HCT116 (cell line): ENCODE measurements around the gene ENDOD1. TPM values are rescaled to one million over a fixed set of nuclear protein-coding genes. Genes with fewer than 3 reads are reported as not detected.

ENCODE experiments used
- ATAC-seq: fragments of 200-7000 bp; cut with Tn5 transposase; 2 replicates; pipeline ENCODE4 v1.9.1; 2020; ENCODE audit warnings: mild to moderate bottlenecking, moderate library complexity
- BruUV-seq: library from RNA; stranded (reverse); fragments of 400-500 nt; replicated peaks from 2 replicates; lab custom pipeline; 2021; lab: Mats Ljungman, UMichigan
- CTCF ChIA-PET: fragments of 300-600 bp; sonication (Branson Sonifier 250); formaldehyde crosslinking; loops from one replicate; lab custom pipeline; 2021; ENCODE audit warnings: antibody characterized with exemption; lab: Charles Lee
- POLR2A ChIA-PET: fragments of 300-600, 350-600 bp; sonication (Branson Sonifier 250); formaldehyde crosslinking; loops from one replicate; lab custom pipeline; 2021; ENCODE audit warnings: antibody characterized with exemption; lab: Charles Lee
- RAD21 ChIA-PET, 2 experiments: fragments of 300-600 bp; sonication (Branson Sonifier 250); formaldehyde crosslinking; loops; one replicate each; lab custom pipeline; 2023; ENCODE audit warnings: low total read pairs in 2 of 2; ENCODE audit not compliant: uncharacterized antibody in 2 of 2, unreplicated experiment in 2 of 2, low non-redundant PET in 1 of 2; lab: Charles Lee
- DNase-seq: peaks from one replicate; pipeline ENCODE4 v3.0.0-alpha.2; 2010; ENCODE audit warnings: low read depth, low spot score
- H2AFZ ChIP-seq: fragments of 200-600 bp; shearing (Covaris generic), sonication (generic); 2 replicates; pipeline ENCODE4 v1.6.1; 2017; ENCODE audit warnings: low read depth, mixed run types, mixed read lengths, antibody characterized with exemption, low read length; ENCODE audit not compliant: poor library complexity, severe bottlenecking
- H3K27ac ChIP-seq: 2 replicates; pipeline ENCODE4 v1.5.1; 2012; ENCODE audit warnings: low read depth, low read length
- H3K27me3 ChIP-seq: fragments of 200-600 bp; sonication (generic); 2 replicates; pipeline ENCODE4 v1.6.1; 2016; ENCODE audit warnings: mixed run types, low read length, mixed read lengths; ENCODE audit not compliant: insufficient read depth
- H3K36me3 ChIP-seq, 2 experiments: fragments of 200-500 bp in 1 of 2; fragments of 200-600 bp in 1 of 2; sonication (Bioruptor generic) in 1 of 2; sonication (generic) in 1 of 2; 2 replicates each; pipeline versions ENCODE4 v1.5.1 to v1.6.1; 2014 to 2016; ENCODE audit warnings: low read length in 2 of 2, inconsistent platforms in 1 of 2, mixed read lengths in 1 of 2, mixed run types in 1 of 2; ENCODE audit not compliant: insufficient read depth in 2 of 2, control insufficient read depth in 1 of 2
- H3K4me1 ChIP-seq, 2 experiments: fragments of 200-600 bp in 1 of 2; sonication (generic) in 1 of 2; 2 replicates each; pipeline versions ENCODE4 v1.5.1 to v1.6.1; 2012 to 2017; ENCODE audit warnings: low read length in 2 of 2, inconsistent platforms in 1 of 2, mild to moderate bottlenecking in 1 of 2, mixed read lengths in 1 of 2, mixed run types in 1 of 2, moderate library complexity in 1 of 2; ENCODE audit not compliant: insufficient read depth in 2 of 2, control insufficient read depth in 1 of 2
- H3K4me2 ChIP-seq: fragments of 200-600 bp; sonication (generic); 2 replicates; pipeline ENCODE4 v1.6.1; 2017; ENCODE audit warnings: mixed run types, low read length, mixed read lengths
- H3K4me3 ChIP-seq, 2 experiments: fragments of 200-600 bp in 1 of 2; sonication (generic) in 1 of 2; replicated peaks in 1 of 2; 2 replicates each; pipeline ENCODE4 v1.5.1; 2011 to 2016; ENCODE audit warnings: low read length in 2 of 2, control low read depth in 1 of 2, low read depth in 1 of 2, mild to moderate bottlenecking in 1 of 2, mixed read lengths in 1 of 2, mixed run types in 1 of 2
- H3K79me2 ChIP-seq: fragments of 200-600 bp; sonication (generic); 2 replicates; pipeline ENCODE4 v1.6.1; 2017; ENCODE audit warnings: mild to moderate bottlenecking, mixed run types, low read length, moderate library complexity, mixed read lengths; ENCODE audit not compliant: insufficient read depth
- H3K9ac ChIP-seq: fragments of 200-600 bp; sonication (generic); 2 replicates; pipeline ENCODE4 v1.6.1; 2016; ENCODE audit warnings: low read length, mixed read lengths
- H3K9me2 ChIP-seq: fragments of 200-600 bp; sonication (generic), shearing (Covaris generic); 2 replicates; pipeline ENCODE4 v1.6.1; 2017; ENCODE audit warnings: mixed run types, mild to moderate bottlenecking, moderate library complexity; ENCODE audit not compliant: insufficient read depth
- H3K9me3 ChIP-seq, 2 experiments: fragments of 200-500 bp in 1 of 2; fragments of 200-600 bp in 1 of 2; sonication (Bioruptor generic) in 1 of 2; sonication (generic) in 1 of 2; 2 replicates each; pipeline ENCODE4 v1.6.1; 2014 to 2017; ENCODE audit warnings: low read length in 2 of 2, mixed read lengths in 2 of 2, inconsistent platforms in 1 of 2, low read depth in 1 of 2, mild to moderate bottlenecking in 1 of 2, mixed run types in 1 of 2, moderate library complexity in 1 of 2; ENCODE audit not compliant: control insufficient read depth in 1 of 2, insufficient read depth in 1 of 2
- H4K20me1 ChIP-seq: fragments of 200-600 bp; sonication (generic), shearing (Covaris generic); 2 replicates; pipeline ENCODE4 v1.6.1; 2017; ENCODE audit warnings: mixed run types, mild to moderate bottlenecking, moderate library complexity; ENCODE audit not compliant: insufficient read depth
- CBX3 ChIP-seq: IDR thresholded peaks from 2 replicates; pipeline ENCODE4 v1.6.1; 2012; ENCODE audit warnings: low read depth
- CEBPB ChIP-seq: IDR thresholded peaks from 2 replicates; pipeline ENCODE4 v1.6.1; 2012; ENCODE audit warnings: low read depth
- EGR1 ChIP-seq: IDR thresholded peaks from 2 replicates; pipeline ENCODE4 v1.6.1; 2012; ENCODE audit warnings: low read depth
- ELF1 ChIP-seq: IDR thresholded peaks from 2 replicates; pipeline ENCODE4 v1.6.1; 2012; ENCODE audit warnings: low read depth, borderline replicate concordance
- EZH2 ChIP-seq: fragments of 200-600 bp; sonication (generic); IDR thresholded peaks from 2 replicates; pipeline ENCODE4 v1.6.1; 2017; ENCODE audit warnings: antibody characterized with exemption, mixed run types
- EZH2phosphoT487 ChIP-seq: fragments of 200-600 bp; IDR thresholded peaks from 2 replicates; pipeline ENCODE4 v1.6.1; 2018; ENCODE audit warnings: antibody characterized with exemption, borderline replicate concordance
- FOSL1 ChIP-seq: IDR thresholded peaks from 2 replicates; pipeline ENCODE4 v1.6.1; 2012; ENCODE audit warnings: low read depth
- JUND ChIP-seq: IDR thresholded peaks from 2 replicates; pipeline ENCODE4 v1.6.1; 2012
- POLR2A ChIP-seq: IDR thresholded peaks from 2 replicates; pipeline ENCODE4 v1.7.0; 2011; ENCODE audit warnings: borderline replicate concordance; ENCODE audit not compliant: insufficient read depth, insufficient read length; ENCODE audit errors: extremely low read depth
- POLR2AphosphoS5 ChIP-seq: IDR thresholded peaks from 2 replicates; pipeline ENCODE4 v1.6.1; 2011; ENCODE audit warnings: mild to moderate bottlenecking, low read depth, low read length, moderate library complexity
- RAD21 ChIP-seq: IDR thresholded peaks from 2 replicates; pipeline ENCODE4 v1.6.1; 2012; ENCODE audit warnings: low read depth, mild to moderate bottlenecking
- SP1 ChIP-seq: IDR thresholded peaks from 2 replicates; pipeline ENCODE4 v1.6.1; 2012; ENCODE audit warnings: low read depth
- TCF7L2 ChIP-seq: IDR thresholded peaks from 2 replicates; pipeline ENCODE4 v1.7.0; 2011; ENCODE audit warnings: borderline replicate concordance, inconsistent platforms; ENCODE audit not compliant: insufficient read depth, insufficient read length; ENCODE audit errors: extremely low read depth
- ZFX ChIP-seq: fragments of 450-650 bp; IDR thresholded peaks from 2 replicates; pipeline ENCODE4 v1.6.1; 2017
- ZNF274 ChIP-seq: fragments of 200-500 bp; sonication (Bioruptor generic); IDR thresholded peaks from 2 replicates; pipeline ENCODE4 v1.6.1; 2014; ENCODE audit warnings: mild to moderate bottlenecking, low read depth, low read length, inconsistent platforms
- intact Hi-C: fragments of 100-400 bp; cut with micrococcal nuclease; formaldehyde crosslinking; loops from 2 replicates; pipeline ENCODE4 v1.10.0; 2022
- total RNA-seq: library from RNA; stranded (reverse); gene quantifications from one replicate; pipeline ENCODE4 v1.2.1, GENCODE V29; 2021; ENCODE audit not compliant: unreplicated experiment
- TF ChIP-seq, protein P1 (sequence below), 3 experiments: fragments of 200-600 bp in 1 of 3; sonication (generic) in 1 of 3; IDR thresholded peaks in 2 of 3; conservative IDR thresholded peaks in 1 of 3; 2 replicates each; pipeline ENCODE4 v1.5.1; 2012 to 2017; ENCODE audit warnings: low read depth in 2 of 3, low read length in 2 of 3, antibody characterized with exemption in 1 of 3, borderline replicate concordance in 1 of 3, control low read depth in 1 of 3, mild to moderate bottlenecking in 1 of 3, mixed read lengths in 1 of 3, mixed run types in 1 of 3, moderate library complexity in 1 of 3; ENCODE audit not compliant: insufficient read depth in 1 of 3
- TF ChIP-seq, protein P2 (sequence below): IDR thresholded peaks from 2 replicates; pipeline ENCODE4 v1.6.1; 2012

The ENDOD1 gene
- total RNA-seq, 1 experiment from 2014 or later: 33.6 TPM

DNA sequence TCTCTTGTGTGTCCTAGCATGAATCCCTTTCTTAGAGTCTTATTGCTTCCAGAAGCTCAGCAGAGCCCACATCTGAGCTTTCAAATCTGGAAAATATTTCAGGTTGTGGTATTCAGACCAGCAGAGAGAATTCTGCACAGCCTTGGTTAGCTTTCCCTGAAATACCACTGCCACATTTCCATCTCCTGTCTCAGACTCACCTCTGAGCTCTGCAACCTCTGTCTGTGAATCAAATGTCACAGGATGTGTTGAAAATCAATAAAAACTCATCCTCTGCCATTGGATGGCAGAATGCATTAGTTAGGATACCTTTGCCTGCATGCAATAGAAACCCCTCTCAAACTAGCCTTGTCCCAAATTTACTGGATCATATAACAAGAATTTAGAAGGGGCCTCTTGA is 47.7 kb downstream of the ENDOD1 start:
- peaks cover 15 to 18% of the 10 kb centered on the region in 2 experiments; a peak in 2 of 4 replicates for H3K4me1 ChIP-seq
- ATAC-seq (no peak), DNase-seq (no peak)
- H3K4me3 ChIP-seq: no peak overlapping the region
- H3K79me2 ChIP-seq: no peaks in the 10 kb centered on the region
- ChIA-PET CTCF (interaction anchor here (1.0 to 1.3 kb wide), 2 partner anchors 11 to 69 kb away, joined by 3 to 4 read pairs; no protein-coding TSS in a partner anchor), RAD21 (interaction anchor here in 1 of 2 experiments (0.6 kb wide), 1 partner anchor 41 kb away, joined by 8 read pairs; no protein-coding TSS in a partner anchor), POLR2A (no interaction called here)
- TF ChIP-seq TCF7L2 (no peak), ZNF274 (no peak)
- no peaks in the 10 kb centered on the region for H3K27me3 ChIP-seq
- H3K27ac ChIP-seq: no peak overlapping the region
- no peaks in the 10 kb centered on the region for H3K36me3 ChIP-seq
- no TSS peak for BruUV-seq
- H3K4me2 ChIP-seq: no peak overlapping the region
- H3K9me2 ChIP-seq: no peaks in the 10 kb centered on the region
- H4K20me1 ChIP-seq: no peaks in the 10 kb centered on the region
- intact Hi-C loops: loop anchor here (5.0 kb wide), 1 partner anchor 515 kb away; no protein-coding TSS in a partner anchor
- no peaks in the 10 kb centered on the region for H3K9me3 ChIP-seq
- H3K9ac ChIP-seq: no peak overlapping the region
- H2AFZ ChIP-seq: no peak overlapping the region

DNA sequence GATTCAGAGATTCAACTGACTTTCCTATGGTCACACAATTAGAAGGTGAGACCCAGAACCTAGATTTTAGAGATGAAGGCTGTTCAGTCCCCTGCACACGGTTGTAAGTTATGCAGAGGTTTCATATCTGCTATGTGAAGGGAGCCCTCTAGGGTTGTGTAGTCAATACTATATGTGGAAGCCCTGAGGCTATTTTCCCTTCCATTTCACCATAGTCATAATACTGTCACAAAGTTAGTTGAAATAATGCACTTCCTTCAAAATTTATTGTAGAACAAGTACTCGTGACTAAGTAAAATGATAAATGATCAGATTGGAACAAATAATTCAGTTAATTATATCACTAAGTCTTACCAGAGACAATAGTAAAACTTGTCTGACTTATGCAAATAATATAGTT is 48.8 kb downstream of the ENDOD1 start:
- H3K4me1 ChIP-seq: peaks cover 9 to 14% of the 10 kb centered on the region in 2 experiments; a peak in 2 of 4 replicates
- no peak overlapping the region for H3K9ac ChIP-seq
- intact Hi-C loops: loop anchor here (5.0 kb wide), 1 partner anchor 516 kb away; no protein-coding TSS in a partner anchor
- ChIA-PET RAD21 (no interaction called here), POLR2A (no interaction called here), CTCF (no interaction called here)
- H3K9me2 ChIP-seq: no peaks in the 10 kb centered on the region
- no peak overlapping the region for H2AFZ ChIP-seq
- H3K79me2 ChIP-seq: no peaks in the 10 kb centered on the region
- no peak overlapping the region for H3K27ac ChIP-seq
- no peak overlapping the region for H3K4me2 ChIP-seq
- no peaks in the 10 kb centered on the region for H3K36me3 ChIP-seq
- H3K4me3 ChIP-seq: no peak overlapping the region
- no TSS peak for BruUV-seq
- DNase-seq (no peak), ATAC-seq (peak; percentile 83)
- H3K27me3 ChIP-seq: no peaks in the 10 kb centered on the region
- no peaks in the 10 kb centered on the region for H3K9me3 ChIP-seq
- no peaks in the 10 kb centered on the region for H4K20me1 ChIP-seq
- TF ChIP-seq POLR2A: no peak
- TF ChIP-seq TCF7L2: no peak
- no peak for TF ChIP-seq CBX3
- no peak for TF ChIP-seq ZFX
- no peak for TF ChIP-seq POLR2AphosphoS5
- no peak for TF ChIP-seq CEBPB
- no peak for TF ChIP-seq JUND
- TF ChIP-seq ZNF274: no peak
- no peak for TF ChIP-seq FOSL1
- no peak for TF ChIP-seq EZH2
- TF ChIP-seq, protein P1, sequence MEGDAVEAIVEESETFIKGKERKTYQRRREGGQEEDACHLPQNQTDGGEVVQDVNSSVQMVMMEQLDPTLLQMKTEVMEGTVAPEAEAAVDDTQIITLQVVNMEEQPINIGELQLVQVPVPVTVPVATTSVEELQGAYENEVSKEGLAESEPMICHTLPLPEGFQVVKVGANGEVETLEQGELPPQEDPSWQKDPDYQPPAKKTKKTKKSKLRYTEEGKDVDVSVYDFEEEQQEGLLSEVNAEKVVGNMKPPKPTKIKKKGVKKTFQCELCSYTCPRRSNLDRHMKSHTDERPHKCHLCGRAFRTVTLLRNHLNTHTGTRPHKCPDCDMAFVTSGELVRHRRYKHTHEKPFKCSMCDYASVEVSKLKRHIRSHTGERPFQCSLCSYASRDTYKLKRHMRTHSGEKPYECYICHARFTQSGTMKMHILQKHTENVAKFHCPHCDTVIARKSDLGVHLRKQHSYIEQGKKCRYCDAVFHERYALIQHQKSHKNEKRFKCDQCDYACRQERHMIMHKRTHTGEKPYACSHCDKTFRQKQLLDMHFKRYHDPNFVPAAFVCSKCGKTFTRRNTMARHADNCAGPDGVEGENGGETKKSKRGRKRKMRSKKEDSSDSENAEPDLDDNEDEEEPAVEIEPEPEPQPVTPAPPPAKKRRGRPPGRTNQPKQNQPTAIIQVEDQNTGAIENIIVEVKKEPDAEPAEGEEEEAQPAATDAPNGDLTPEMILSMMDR (IDR thresholded peaks at IDR 0.05 in 2 of 3, conservative IDR thresholded peaks at IDR 0.05 in 1 of 3; ENCODE audit: borderline replicate concordance in 1 of 3, insufficient read depth in 1 of 3, low read depth in 2 of 3, low read length in 2 of 3): peak; percentile 19 to 62 (median 36); a peak in 2 of 6 replicates
- no peak for TF ChIP-seq EZH2phosphoT487
- TF ChIP-seq ELF1: no peak
- TF ChIP-seq, protein P2, sequence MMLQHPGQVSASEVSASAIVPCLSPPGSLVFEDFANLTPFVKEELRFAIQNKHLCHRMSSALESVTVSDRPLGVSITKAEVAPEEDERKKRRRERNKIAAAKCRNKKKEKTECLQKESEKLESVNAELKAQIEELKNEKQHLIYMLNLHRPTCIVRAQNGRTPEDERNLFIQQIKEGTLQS: no peak
- TF ChIP-seq RAD21: peak; percentile 77
- no peak for TF ChIP-seq SP1
- TF ChIP-seq EGR1: no peak
